Choroid plexus epithelial cell (primary cell): ENCODE measurements around the gene EML4.

ENCODE experiments used
- DNase-seq: peaks from one replicate; pipeline ENCODE4 v3.0.0-alpha.2; 2010; ENCODE audit warnings: low read depth
- H3K4me3 ChIP-seq: 2 replicates; pipeline ENCODE4 v1.5.1; 2011; ENCODE audit warnings: low read depth, mild to moderate bottlenecking, control low read depth, low read length, moderate library complexity
- CTCF ChIP-seq: conservative IDR thresholded peaks from 2 replicates; pipeline ENCODE4 v1.5.1; 2011; ENCODE audit warnings: low read depth, mild to moderate bottlenecking, control low read depth, inconsistent platforms, low read length, moderate library complexity

EML4 gene

GRCh38 chr2:42156721-42157120 lies 12.4 kb upstream of the EML4 start:
- TF ChIP-seq CTCF: no peak
- DNase-seq: peak; percentile 69
- H3K4me3 ChIP-seq: no peak overlapping the region

- no peak for DNase-seq
- H3K4me3 ChIP-seq: no peak overlapping the region
- TF ChIP-seq CTCF: no peak
Observed at GRCh38 chr2:42161444-42161843, 7.7 kb upstream of the EML4 start.

GRCh38 chr2:42163444-42164045 lies 5.6 kb upstream of the EML4 start:
- no peak overlapping the region for H3K4me3 ChIP-seq
- DNase-seq: no peak
- no peak for TF ChIP-seq CTCF

- TF ChIP-seq CTCF: no peak
- H3K4me3 ChIP-seq: no peak overlapping the region
- no peak for DNase-seq
Observed at GRCh38 chr2:42164046-42164445, 5.1 kb upstream of the EML4 start.

GRCh38 chr2:42164971-42165370 lies 4.2 kb upstream of the EML4 start:
- no peak for TF ChIP-seq CTCF
- DNase-seq: no peak
- H3K4me3 ChIP-seq: no peak overlapping the region

- H3K4me3 ChIP-seq: no peak overlapping the region
- DNase-seq: no peak
- TF ChIP-seq CTCF: no peak
Observed at GRCh38 chr2:42167458-42167857, 1.7 kb upstream of the EML4 start.

- DNase-seq: no peak
- H3K4me3 ChIP-seq: peak overlapping the region; percentile 38
- no peak for TF ChIP-seq CTCF
Observed at GRCh38 chr2:42168459-42169099, 574 bp upstream of the EML4 start.
